WTC11 (cell line): ENCODE measurements around the gene SND1. TPM values are rescaled to one million over a fixed set of nuclear protein-coding genes. Genes with fewer than 3 reads are reported as not detected.

Experiments
- ATAC-seq: fragments of 200-7000 bp; cut with Tn5 transposase; 2 replicates; pipeline ENCODE4 v1.10.0; 2021; ENCODE audit warnings: mild to moderate bottlenecking, moderate library complexity
- CTCF ChIA-PET: fragments of 300-600 bp; sonication (Branson Sonifier 250); formaldehyde crosslinking; loops from one replicate; lab custom pipeline; 2021; ENCODE audit warnings: antibody characterized with exemption; lab: Charles Lee
- POLR2A ChIA-PET: fragments of 350-600 bp; sonication (Branson Sonifier 250); formaldehyde crosslinking; loops from one replicate; lab custom pipeline; 2021; ENCODE audit warnings: antibody characterized with exemption; lab: Charles Lee
- DNase-seq: peaks from one replicate; pipeline ENCODE4 v3.0.0; 2021; ENCODE audit warnings: low spot score
- H3K27ac Mint-ChIP-seq: 2 replicates; pipeline ENCODE4 v1.8.0; 2021; ENCODE audit warnings: mixed read lengths
- H3K27me3 Mint-ChIP-seq: 2 replicates; pipeline ENCODE4 v1.8.0; 2021; ENCODE audit warnings: low read depth, mild to moderate bottlenecking, moderate library complexity, mixed read lengths
- H3K36me3 Mint-ChIP-seq: 2 replicates; pipeline ENCODE4 v1.8.0; 2021; ENCODE audit warnings: mixed read lengths
- H3K4me1 Mint-ChIP-seq: 2 replicates; pipeline ENCODE4 v1.8.0; 2022; ENCODE audit warnings: mixed read lengths
- H3K4me3 Mint-ChIP-seq: 2 replicates; pipeline ENCODE4 v1.8.0; 2021; ENCODE audit warnings: mild to moderate bottlenecking, moderate library complexity, mixed read lengths
- H3K9me3 Mint-ChIP-seq: 2 replicates; pipeline ENCODE4 v1.8.0; 2021; ENCODE audit warnings: mixed read lengths
- CDX4 ChIP-seq: fragments of 250-450 bp; sonication (Bioruptor Pico); IDR thresholded peaks from 2 replicates; pipeline ENCODE4 v1.9.0; 2021; ENCODE audit warnings: moderate library complexity, mild to moderate bottlenecking, inconsistent platforms, borderline replicate concordance
- E2F5 ChIP-seq: sonication (generic); formaldehyde crosslinking; IDR thresholded peaks from 2 replicates; pipeline ENCODE4 v1.8.1; 2022; ENCODE audit warnings: mild to moderate bottlenecking, moderate library complexity, missing genetic modification reagents
- ELF4 ChIP-seq: sonication (generic); formaldehyde crosslinking; IDR thresholded peaks from 2 replicates; pipeline ENCODE4 v1.8.1; 2022; ENCODE audit warnings: low read depth, mild to moderate bottlenecking, moderate library complexity, missing genetic modification reagents
- GABPB1 ChIP-seq: sonication (generic); formaldehyde crosslinking; IDR thresholded peaks from 2 replicates; pipeline ENCODE4 v1.8.1; 2023; ENCODE audit warnings: mild to moderate bottlenecking, missing genetic modification reagents
- GTF2I ChIP-seq: fragments of 250-450 bp; sonication (Bioruptor Pico); conservative IDR thresholded peaks from 2 replicates; pipeline ENCODE4 v1.4.0; 2021; ENCODE audit warnings: mild to moderate bottlenecking
- HMGXB4 ChIP-seq: sonication (generic); formaldehyde crosslinking; IDR thresholded peaks from 2 replicates; pipeline ENCODE4 v1.8.1; 2023; ENCODE audit warnings: mild to moderate bottlenecking, moderate library complexity, missing genetic modification reagents
- MAX ChIP-seq: sonication (generic); formaldehyde crosslinking; IDR thresholded peaks from 2 replicates; pipeline ENCODE4 v1.8.0; 2022; ENCODE audit warnings: mild to moderate bottlenecking, missing genetic modification reagents
- NFYB ChIP-seq: sonication (generic); formaldehyde crosslinking; conservative IDR thresholded peaks from 2 replicates; pipeline ENCODE4 v1.8.0; 2022; ENCODE audit warnings: low read depth, missing genetic modification reagents
- NR3C1 ChIP-seq: sonication (generic); formaldehyde crosslinking; conservative IDR thresholded peaks from 2 replicates; pipeline ENCODE4 v1.8.1; 2023; ENCODE audit warnings: low read depth, mild to moderate bottlenecking, missing genetic modification reagents
- RELA ChIP-seq: sonication (generic); formaldehyde crosslinking; IDR thresholded peaks from 2 replicates; pipeline ENCODE4 v1.8.1; 2022; ENCODE audit warnings: missing genetic modification reagents, mild to moderate bottlenecking, borderline replicate concordance
- SMAD3 ChIP-seq: sonication (generic); formaldehyde crosslinking; IDR thresholded peaks from 2 replicates; pipeline ENCODE4 v1.8.0; 2022; ENCODE audit warnings: missing genetic modification reagents, mild to moderate bottlenecking, borderline replicate concordance
- ZBTB21 ChIP-seq: sonication (generic); formaldehyde crosslinking; IDR thresholded peaks from 2 replicates; pipeline ENCODE4 v1.8.1; 2023; ENCODE audit warnings: mild to moderate bottlenecking, missing genetic modification reagents, borderline replicate concordance
- ZNF138 ChIP-seq: sonication (generic); formaldehyde crosslinking; conservative IDR thresholded peaks from 2 replicates; pipeline ENCODE4 v1.8.1; 2022; ENCODE audit warnings: mild to moderate bottlenecking, moderate library complexity, missing genetic modification reagents
- ZNF416 ChIP-seq: fragments of 250-450 bp; sonication (Bioruptor Pico); IDR thresholded peaks from 2 replicates; pipeline ENCODE4 v1.9.0; 2021; ENCODE audit warnings: mild to moderate bottlenecking, inconsistent platforms
- ZSCAN18 ChIP-seq: fragments of 250-450 bp; sonication (Bioruptor Pico); IDR thresholded peaks from 2 replicates; pipeline ENCODE4 v2.1.2; 2022; ENCODE audit warnings: mild to moderate bottlenecking, moderate library complexity
- total RNA-seq: library from RNA; stranded (reverse); gene quantifications from 3 replicates; pipeline ENCODE4 v1.2.3, GENCODE V29; 2021

SND1 gene
- total RNA-seq, 1 experiment from 2014 or later = 261 TPM

GRCh38 chr7:128045766-128046165 lies 393.8 kb downstream of the SND1 start (continued):
- no peak for TF ChIP-seq CDX4 (CRISPR knock-in tag)
- TF ChIP-seq ZNF416 = no peak
- no peak for TF ChIP-seq GABPB1 (CRISPR knock-in tag)
- no peak for TF ChIP-seq ZSCAN18 (CRISPR knock-in tag)
- TF ChIP-seq MAX (CRISPR knock-in tag) = no peak

- Mint-ChIP-seq H3K9me3 (no peaks in the 10 kb centered on the region), H3K4me1 (0 out of 2 replicates have a peak, but pooled peaks cover 4% of the 10 kb centered on the region), H3K36me3 (no peaks in the 10 kb centered on the region), H3K27me3 (no peaks in the 10 kb centered on the region), H3K4me3 (no peak overlapping the region), H3K27ac (no peak overlapping the region)
- ATAC-seq = no peak
- ChIA-PET CTCF (interaction anchor here (1.0 kb wide), 1 partner anchor 157 kb away, joined by 4 read pairs; no protein-coding TSS in a partner anchor), POLR2A (interaction anchor here (1.2 kb wide), 1 partner anchor 16 kb away, joined by 4 read pairs; no protein-coding TSS in a partner anchor)
- TF ChIP-seq SMAD3 (CRISPR knock-in tag) (no peak), HMGXB4 (no peak)
- no peak for DNase-seq
Measured at GRCh38 chr7:128052404-128052803, 400.4 kb downstream of the SND1 start.

GRCh38 chr7:128053023-128053422 lies 401.0 kb downstream of the SND1 start:
- no peak for ATAC-seq
- no peak overlapping the region for H3K4me3 Mint-ChIP-seq
- no peaks in the 10 kb centered on the region for H3K27me3 Mint-ChIP-seq
- CTCF ChIA-PET = interaction anchor here (1.2 to 2.0 kb wide), 2 partner anchors 17 to 157 kb away, joined by 4 to 5 read pairs; no protein-coding TSS in a partner anchor
- H3K4me1 Mint-ChIP-seq = 0 out of 2 replicates have a peak, but pooled peaks cover 4% of the 10 kb centered on the region
- POLR2A ChIA-PET = no interaction called here
- H3K9me3 Mint-ChIP-seq = no peaks in the 10 kb centered on the region
- H3K36me3 Mint-ChIP-seq = no peaks in the 10 kb centered on the region
- no peak overlapping the region for H3K27ac Mint-ChIP-seq
- no peak for DNase-seq
- TF ChIP-seq RELA (CRISPR knock-in tag) (no peak), E2F5 (CRISPR knock-in tag) (no peak), ELF4 (CRISPR knock-in tag) (no peak), ZBTB21 (CRISPR knock-in tag) (no peak), NR3C1 (CRISPR knock-in tag) (no peak), NFYB (CRISPR knock-in tag) (no peak), ZSCAN18 (CRISPR knock-in tag) (no peak), ZNF138 (CRISPR knock-in tag) (no peak), GTF2I (CRISPR knock-in tag) (no peak)
